Measurements from ENCODE around the gene PIGV.

Gene PIGV

DNA sequence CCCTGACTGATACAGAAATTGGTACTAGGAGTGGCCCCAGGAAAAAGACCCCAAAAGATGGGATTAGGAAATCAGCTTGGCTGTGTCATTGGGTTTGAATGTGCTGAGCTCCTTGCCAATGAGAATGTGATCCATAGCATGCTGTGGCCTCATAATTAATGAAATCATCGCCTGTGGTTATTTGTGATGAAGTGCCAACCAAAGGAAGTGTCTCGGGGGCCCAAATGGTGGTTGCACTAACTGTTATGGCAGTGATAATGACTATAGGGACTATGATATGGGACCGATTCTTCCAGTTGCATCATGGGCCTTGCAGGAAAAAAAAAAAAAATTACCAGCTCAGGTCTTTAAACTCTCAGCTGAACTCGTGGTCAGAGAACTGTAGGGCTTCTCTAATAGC lies 23.3 kb downstream of the PIGV start:
- no peak overlapping the region for H3K4me3 ChIP-seq (replicated peaks; ENCODE audit: low read depth, low read length)
- no peak for DNase-seq (ENCODE audit: extremely low read depth, low read depth)
- TF ChIP-seq, protein P1, sequence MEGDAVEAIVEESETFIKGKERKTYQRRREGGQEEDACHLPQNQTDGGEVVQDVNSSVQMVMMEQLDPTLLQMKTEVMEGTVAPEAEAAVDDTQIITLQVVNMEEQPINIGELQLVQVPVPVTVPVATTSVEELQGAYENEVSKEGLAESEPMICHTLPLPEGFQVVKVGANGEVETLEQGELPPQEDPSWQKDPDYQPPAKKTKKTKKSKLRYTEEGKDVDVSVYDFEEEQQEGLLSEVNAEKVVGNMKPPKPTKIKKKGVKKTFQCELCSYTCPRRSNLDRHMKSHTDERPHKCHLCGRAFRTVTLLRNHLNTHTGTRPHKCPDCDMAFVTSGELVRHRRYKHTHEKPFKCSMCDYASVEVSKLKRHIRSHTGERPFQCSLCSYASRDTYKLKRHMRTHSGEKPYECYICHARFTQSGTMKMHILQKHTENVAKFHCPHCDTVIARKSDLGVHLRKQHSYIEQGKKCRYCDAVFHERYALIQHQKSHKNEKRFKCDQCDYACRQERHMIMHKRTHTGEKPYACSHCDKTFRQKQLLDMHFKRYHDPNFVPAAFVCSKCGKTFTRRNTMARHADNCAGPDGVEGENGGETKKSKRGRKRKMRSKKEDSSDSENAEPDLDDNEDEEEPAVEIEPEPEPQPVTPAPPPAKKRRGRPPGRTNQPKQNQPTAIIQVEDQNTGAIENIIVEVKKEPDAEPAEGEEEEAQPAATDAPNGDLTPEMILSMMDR (IDR thresholded peaks at IDR 0.05; ENCODE audit: low read depth, low read length, missing control alignments), result no peak

DNA sequence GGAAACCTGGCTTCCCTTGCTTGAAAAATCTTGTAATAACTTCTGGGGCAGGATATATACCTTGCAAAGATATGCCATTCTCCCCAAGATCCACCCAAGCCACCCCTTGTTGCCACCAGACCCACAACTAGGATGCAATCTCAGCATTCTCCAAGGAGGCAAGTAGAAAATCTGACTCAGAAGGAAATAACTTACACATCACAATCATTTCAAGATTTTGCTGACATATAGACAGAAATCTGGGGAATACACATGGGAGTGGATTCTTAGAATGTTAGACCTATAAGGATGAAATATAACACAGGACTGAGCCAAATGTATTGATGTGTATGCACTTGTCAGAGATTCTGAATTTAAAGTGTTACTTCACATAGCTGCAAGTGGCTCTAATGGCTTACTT lies 24.0 kb downstream of the PIGV start:
- TF ChIP-seq, protein P1 (IDR thresholded peaks at IDR 0.05; ENCODE audit: low read depth, low read length, missing control alignments), result no peak
- no peak overlapping the region for H3K4me3 ChIP-seq (replicated peaks; ENCODE audit: low read depth, low read length)
- DNase-seq (ENCODE audit: extremely low read depth, low read depth), result no peak

DNA sequence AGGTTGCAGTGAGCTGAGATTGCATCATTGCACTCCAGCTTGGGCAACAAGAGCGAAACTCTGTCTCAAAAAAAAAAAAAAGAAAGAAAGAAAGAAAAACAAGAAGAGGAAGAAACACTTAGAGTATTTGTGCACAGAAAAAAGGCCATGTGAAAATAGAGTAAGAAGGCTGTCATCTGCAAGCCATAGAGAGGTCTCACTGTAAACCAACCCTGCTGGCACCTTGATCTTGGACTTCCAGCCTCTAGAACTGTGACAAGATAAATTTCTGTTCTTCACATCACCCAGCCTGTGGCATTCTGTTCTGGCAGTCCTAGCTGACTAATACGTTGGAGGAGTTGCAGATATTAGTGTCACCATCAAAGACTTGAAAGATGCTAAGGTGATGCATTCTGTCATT lies 26.6 kb downstream of the PIGV start:
- TF ChIP-seq, protein P1 (IDR thresholded peaks at IDR 0.05; ENCODE audit: low read depth, low read length, missing control alignments), result no peak
- H3K4me3 ChIP-seq (replicated peaks; ENCODE audit: low read depth, low read length), result no peak overlapping the region

DNA sequence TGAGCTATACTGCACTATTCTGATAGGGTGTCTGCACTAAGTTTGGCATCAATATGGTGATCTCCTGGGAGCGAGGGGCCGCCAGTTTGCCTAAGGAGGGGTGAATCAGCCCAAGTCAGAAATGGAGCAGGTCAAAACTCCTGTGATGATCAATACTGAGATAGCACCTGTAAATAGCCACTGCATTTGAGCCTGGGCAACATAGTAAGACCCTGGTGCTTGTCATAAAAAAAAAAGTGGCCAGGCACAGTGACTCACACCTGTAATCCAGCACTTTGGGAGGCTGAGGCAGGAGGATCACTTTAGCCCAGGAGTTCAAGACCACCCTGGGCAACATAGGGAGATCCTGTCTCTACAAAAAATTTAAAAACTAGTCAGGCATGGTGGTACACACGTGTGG lies 27.1 kb downstream of the PIGV start:
- H3K4me3 ChIP-seq (replicated peaks; ENCODE audit: low read depth, low read length), result no peak overlapping the region
- TF ChIP-seq, protein P1 (IDR thresholded peaks at IDR 0.05; ENCODE audit: low read depth, low read length, missing control alignments), result no peak
- DNase-seq (ENCODE audit: extremely low read depth, low read depth), result no peak

More for the DNA sequence above, 26.6 kb downstream of the PIGV start:
- no peak for DNase-seq (ENCODE audit: extremely low read depth, low read depth)

DNA sequence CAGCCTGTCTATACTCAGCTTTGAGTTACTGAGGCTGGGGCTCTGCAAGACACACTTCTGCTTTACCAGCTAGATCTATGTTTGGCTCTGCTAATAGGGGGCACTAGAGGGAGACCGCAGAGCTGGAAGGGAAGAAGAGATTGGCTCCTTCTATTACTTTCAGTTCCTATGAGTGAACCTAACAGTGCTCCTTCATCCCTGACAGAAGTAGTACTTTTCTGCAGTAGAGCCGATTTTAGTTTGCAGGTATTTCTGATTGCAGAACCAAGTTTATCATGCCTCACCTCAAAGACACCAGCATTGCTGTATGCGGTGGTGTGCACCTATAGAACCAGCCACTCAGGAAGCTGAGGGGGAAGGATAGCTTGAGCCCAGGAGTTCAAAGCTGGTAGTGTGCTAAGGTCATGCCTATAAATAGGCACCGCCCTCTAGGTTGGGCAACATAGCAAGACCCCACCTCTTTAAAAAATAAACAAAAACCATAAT lies 33.1 kb downstream of the PIGV start:
- TF ChIP-seq, protein P1 (IDR thresholded peaks at IDR 0.05; ENCODE audit: low read depth, low read length, missing control alignments), result peak; percentile 12
- DNase-seq (ENCODE audit: extremely low read depth, low read depth), result no peak
- H3K4me3 ChIP-seq (replicated peaks; ENCODE audit: low read depth, low read length), result no peak overlapping the region

DNA sequence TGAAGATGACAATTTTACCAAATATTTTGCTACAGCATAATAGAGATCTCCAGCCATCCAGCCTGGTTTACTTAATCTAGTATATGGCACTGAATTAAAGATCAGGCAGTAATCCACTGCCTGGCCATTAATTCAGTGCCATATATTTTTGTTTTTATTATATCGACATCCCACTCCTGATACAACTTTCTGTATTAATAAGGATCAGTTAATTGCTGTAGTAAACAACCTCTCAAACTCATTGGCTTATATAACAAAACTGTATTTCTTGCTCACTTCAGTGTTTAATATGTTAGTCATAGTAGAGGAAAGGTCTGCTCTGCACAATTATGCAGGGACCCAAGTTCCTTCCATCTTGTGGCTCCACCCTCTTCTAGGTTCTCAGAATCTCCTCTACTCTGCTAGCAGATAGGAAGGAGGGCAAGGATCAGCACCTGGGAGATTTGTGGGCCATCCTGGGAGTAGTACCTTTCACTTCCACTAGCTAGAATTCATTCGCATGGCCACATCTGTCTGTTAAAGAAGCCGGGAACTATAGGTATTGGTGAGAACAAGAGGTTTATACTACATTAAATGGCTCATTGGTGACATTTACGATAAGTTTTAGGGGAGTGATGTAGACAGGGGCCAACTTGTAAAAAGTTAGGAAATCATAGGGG lies 35.1 kb downstream of the PIGV start:
- no peak for DNase-seq (ENCODE audit: extremely low read depth, low read depth)
- TF ChIP-seq, protein P1 (IDR thresholded peaks at IDR 0.05; ENCODE audit: low read depth, low read length, missing control alignments), result no peak
- no peak overlapping the region for H3K4me3 ChIP-seq (replicated peaks; ENCODE audit: low read depth, low read length)

DNA sequence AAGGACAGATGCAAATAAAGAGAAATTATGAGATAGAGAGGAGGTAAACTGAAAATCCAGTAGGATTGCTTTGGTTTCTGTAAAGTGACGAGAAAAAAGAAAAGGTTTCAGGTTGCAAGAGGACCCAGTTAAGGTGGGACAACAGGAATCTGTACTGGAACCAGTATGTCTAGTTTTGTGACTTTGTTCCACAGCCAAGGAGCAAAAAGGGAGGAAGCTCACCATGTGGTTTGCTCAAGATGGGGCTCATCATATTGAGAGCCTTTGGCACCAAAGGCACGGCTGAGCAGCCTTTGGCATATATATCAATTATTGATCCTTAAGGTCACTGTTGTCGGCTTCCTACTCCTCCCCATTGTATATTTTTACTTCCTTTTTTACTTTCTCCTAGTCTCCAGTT lies 37.0 kb downstream of the PIGV start:
- TF ChIP-seq, protein P1 (IDR thresholded peaks at IDR 0.05; ENCODE audit: low read depth, low read length, missing control alignments), result no peak
- no peak for DNase-seq (ENCODE audit: extremely low read depth, low read depth)
- H3K4me3 ChIP-seq (replicated peaks; ENCODE audit: low read depth, low read length), result no peak overlapping the region
